Stimulated activated CD8-positive, alpha-beta memory T cell treated with anti-CD3 and anti-CD28 coated beads, Interleukin-4, amount 100 ng/mL, for 1 hour (primary cell): Measurements from ENCODE around the gene ERBIN.
"Not testable (repeated sequence)": the region's sequence is repeated elsewhere in the genome, so short reads cannot be mapped to it uniquely, and the experiment has no call there.

ENCODE experiments used
- DNase-seq, 2 donors: peaks; one replicate each; pipeline ENCODE4 v3.0.0-alpha.2; 2020; ENCODE audit warnings: low read depth in 2 of 2, low spot score in 1 of 2

The ERBIN gene

DNA sequence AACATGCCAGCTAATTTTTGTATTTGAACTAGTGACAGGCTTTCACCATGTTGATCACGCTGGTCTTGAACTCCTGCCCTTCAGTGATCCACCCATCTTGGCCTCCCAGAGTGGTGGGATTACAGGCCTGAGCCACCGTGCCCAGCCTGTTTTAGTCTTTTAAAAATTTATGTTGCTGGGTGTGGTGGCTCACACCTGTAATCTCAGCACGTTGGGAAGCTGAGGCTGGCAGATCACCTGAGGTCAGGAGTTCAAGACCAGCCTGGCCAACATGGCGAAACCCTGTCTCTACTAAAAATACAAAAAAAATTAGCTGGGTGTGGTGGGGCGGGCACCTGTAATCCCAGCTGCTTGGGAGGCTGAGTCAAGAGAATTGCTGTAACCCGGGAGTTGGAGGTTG, 10.7 kb upstream of the ERBIN start:
- DNase-seq, result not testable (repeated sequence)

DNA sequence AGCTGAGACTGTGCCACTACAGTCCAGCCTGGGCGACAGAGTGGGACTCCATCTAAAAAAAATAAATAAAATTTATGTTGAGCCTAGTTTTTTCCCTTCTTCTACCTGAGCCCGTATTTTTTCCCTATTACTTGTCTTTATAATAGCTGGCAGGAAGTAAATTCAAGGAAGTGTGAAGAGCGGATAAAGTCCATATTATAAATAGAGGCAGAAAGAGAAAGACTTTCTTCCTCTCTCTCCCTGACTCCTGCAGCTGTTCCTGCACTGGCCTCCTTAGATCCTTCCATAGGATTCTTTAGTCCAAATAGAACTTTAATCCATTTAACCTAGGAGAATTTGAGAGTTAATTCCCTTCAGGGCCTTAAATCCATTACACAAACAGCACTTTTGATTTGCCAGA, 10.3 kb upstream of the ERBIN start:
- DNase-seq, result no peak

DNA sequence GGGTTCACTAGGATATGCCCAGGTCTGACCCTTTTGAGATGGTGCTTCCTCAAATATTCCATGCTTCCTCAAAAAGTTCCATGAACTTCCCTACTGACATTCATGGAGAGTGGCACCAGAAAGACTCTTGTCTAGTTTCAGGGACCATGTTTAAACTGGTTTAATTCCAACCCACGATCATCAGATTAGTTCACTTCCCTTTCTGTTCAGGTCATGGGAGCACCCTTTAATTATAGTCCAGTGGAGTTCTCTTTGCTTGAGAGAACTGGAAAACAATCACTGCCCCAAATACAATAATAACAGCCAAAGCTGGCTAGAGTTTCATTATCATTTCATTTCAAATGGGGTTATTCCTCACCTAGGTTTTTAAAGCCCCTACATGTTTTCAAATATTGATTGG, 9.7 kb upstream of the ERBIN start:
- DNase-seq, result no peak

DNA sequence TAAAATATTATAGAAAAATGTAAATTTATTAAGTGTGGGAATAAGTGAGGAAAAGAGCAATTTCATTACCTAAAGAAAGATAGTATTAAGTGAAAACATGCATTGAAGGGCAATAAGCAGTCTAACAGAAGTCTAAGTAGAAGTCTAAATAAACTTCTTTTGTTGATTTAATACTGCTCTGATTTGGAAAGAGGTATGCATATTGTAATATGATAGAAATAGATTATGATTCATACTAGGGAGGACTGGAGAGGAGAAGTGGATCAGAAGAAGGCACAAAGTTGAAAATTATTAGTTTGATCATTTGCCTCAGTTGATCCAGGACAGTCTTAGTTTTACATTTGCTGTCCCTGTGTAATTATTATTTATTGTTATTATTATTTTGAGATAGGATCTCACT, 6.6 kb upstream of the ERBIN start:
- DNase-seq, result no peak

DNA sequence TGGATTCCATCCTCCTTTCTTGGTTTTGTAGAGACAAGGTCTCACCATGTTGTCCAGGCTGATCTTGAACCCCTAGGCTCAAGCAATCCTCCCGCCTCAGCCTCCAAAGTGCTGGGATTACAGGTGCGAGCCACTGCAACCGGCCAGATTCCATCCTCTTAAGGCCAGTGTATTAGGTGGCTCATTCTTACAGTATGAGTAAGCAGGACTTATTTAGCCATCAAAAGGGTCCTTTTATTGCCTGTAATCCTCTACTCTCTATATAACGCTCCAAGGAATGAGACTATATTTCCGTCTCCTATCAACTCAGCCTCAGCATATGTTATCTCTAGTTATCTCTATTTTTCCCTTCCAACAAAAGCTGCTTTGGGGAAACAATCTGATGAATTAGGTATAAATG, 3.0 kb upstream of the ERBIN start:
- DNase-seq, result no peak

DNA sequence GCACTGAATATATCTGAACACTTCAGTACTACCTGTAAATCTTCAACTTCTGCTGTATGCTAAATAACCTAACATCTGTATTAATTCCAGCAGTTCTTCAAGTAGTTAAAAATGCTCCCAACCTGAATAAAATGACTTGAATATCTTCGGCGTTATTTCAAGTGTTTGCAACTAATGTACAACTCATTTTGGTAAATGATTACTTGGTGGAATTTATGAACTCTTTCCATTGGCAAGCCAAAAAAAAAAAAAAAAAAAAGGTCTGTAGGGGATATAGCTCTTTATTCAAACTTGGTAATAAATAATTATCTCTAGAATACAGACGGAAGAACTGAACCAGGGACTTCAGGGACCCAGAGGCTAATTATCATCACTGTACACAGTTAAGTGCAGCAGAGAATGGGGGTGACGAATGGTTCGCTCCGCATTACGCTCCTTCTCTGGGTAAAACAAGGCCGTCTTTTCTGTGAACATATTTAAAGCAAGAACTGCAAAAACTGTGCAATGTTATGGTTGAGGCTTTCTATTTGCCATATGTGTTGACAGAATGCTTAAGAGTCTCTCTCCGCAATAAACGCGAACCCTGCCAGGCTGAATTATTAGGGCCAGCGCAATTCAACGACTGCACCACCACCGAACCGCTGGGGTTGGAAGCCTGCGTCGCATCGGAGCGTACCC, 1.9 kb upstream of the ERBIN start:
- DNase-seq, result peak in 1 of 2 donors; percentile 3

DNA sequence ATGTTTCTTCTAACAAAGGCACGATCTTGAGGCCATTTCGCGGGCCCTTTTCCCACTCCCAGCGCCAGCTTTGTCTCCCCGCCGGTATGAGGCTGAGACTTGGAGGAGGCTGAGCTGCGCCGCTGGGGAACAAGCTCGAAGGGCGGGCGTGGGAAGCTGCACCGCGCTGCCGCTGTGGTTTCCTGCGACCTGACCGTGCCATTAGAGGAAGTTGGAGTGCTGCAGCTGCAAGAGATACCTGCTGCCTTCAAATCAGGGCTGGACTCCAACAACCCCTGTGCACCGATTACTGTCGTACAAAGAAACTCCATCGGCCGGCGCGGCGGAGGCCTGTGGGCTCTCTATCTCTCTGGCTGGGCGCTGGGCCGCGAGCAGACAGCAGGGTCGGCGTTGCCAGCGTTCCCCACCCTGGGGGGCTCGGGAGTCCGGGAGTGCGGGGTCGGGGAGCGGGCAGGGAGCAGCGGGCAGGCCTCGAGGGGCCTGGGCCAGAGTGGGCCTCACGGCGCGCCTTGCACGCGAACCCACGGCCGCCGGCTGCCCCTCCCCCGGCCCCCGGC, 1.3 kb upstream of the ERBIN start:
- peak; percentile 49 to 50 for DNase-seq

DNA sequence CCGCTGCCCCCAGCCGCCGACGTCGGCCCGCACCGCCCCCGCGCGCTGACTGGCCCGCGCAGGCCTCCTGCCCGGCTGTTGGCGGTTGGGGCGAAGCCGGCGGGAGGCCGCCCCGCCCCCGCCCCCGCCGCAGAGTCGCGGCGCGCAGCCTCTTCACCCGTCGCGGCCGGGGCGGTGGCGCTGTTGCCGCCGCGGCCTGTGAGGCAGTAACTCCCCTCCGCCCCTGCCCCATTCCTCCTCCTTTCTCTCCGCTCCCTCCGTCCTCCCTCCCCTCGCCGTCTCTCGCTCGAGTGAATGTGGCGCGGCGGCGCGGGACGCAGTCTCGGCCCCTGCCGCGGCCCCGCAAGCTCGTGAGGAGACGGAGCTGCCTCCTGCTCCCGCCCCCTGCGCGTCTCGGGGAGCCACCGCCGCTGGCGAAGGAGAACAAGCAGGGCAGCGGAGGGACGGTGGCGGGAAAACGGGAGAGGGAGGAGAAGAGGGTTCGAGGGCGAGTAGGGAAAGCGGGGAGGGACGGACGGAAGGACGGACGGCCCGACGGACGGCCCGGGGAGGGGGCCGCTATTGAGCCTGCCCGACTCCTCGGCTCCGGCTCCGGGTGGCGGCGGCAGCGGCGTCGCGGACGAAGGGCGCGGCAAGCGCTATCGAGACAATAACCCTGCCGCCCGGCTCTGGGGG, 637 bp upstream of the ERBIN start:
- DNase-seq, result peak; percentile 52 to 57

DNA sequence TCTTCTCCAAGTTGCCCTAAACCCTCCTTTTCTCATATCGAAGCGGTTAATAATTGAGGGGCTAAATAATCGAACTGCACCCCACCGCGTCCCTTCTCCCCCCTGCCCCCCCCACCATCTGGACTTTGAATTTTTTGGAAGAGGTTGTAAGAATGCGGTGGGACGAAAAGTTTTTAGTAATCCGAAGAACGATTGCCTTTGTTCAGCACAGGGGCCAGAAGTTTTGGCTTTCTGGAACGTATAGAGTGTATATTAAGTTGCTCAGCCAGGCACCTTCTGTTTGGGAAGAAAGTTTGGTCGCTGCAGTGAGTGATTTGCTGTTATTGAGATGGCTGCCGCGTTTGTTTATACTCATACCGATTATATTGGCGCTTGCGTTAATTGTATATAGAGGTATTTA, 518 bp downstream of the ERBIN start:
- DNase-seq, result no peak

DNA sequence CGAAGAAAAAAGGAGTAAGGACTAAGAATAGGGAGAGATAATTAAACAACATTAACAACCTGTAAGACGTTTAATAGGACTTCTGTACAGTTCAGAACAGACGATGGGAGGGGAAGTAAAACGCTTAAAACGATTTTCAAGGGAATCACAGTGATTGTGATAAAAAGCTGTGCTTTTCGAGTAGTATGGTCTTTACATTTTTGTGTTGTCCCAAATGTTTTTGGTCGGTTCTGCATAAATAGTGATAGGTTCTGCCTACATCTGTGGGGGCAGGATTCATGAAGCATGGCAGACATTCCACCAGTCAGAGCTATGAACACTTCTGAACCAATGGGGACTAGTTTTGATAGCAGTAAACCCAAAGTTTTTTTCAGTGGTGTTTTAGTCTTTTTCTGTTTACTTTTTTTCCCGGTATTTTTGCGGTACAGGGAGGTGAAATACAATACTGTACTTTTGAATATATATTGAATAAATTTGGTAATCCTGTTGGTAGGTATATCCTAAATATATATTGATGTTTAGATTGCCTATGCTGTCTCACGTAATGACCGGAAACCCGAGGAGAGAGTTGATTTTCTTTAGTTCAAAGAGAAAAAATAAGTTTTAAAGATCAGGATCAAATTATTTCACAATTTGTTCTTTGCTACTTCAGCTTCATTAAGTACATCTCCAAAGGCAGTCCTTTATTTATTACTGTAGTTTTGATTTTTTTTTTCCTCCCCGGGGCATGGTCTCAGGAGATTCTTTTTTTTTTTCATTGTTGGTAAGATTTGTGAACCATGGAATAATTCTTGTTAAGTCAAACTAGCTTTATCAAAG, 1.3 kb downstream of the ERBIN start:
- DNase-seq, result no peak

DNA sequence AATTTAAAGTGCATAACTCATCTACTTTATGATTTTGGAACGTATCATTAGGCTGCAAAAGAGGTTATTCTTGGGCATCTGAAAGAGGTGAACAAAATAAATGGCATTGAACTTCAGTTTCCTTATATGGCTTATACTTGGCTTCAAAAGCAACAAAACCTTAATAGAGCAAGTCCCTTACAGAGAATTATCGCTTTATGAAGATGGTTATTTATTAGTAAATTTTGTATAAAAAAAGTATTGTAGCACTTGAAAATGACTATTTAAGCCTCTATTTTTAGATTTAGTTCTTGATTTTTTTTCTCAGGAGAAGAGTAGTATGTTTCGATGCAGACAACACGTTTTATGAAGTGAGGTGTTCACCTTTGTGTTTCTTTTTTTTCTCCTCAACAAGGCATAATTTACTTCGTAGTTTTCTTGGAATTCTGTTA, 2.0 kb downstream of the ERBIN start:
- no peak for DNase-seq

DNA sequence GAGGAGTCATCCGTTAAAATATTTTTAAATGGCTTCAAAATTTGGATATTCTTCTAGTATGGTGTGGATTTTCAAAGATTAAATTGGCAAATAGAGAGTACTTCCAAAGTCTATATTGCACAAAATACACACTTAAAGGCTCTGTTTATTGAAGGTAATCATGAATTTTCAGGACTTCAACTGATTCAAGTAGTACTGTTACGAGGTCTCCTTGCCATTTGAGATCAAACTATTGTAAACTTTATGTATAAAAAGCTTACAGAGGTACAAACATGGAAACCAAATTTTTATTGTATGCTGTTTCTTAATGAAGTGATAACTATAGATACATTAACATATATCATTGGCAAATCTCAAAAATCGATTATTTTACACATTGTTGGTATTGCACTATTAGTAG, 2.5 kb downstream of the ERBIN start:
- no peak for DNase-seq

DNA sequence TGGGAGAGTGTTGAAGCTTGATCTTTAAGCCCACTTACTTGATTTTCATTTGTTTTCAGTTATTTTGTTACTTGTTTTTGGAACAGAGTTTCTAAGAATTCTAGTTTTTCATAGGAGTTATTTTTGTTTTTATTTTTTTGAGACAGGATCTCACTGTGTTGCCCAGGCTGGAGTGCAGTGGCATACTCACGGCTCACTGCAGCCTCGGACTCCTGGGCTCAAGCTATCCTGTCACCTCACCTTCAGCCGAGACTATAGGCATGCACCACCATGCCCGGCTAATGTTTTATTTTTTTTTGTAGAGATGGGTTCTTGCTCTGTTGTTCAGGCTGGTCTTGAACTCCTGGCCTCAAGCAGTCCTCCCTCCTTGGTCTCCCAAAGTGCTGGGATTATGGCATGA, 6.3 kb downstream of the ERBIN start:
- DNase-seq, result no peak

DNA sequence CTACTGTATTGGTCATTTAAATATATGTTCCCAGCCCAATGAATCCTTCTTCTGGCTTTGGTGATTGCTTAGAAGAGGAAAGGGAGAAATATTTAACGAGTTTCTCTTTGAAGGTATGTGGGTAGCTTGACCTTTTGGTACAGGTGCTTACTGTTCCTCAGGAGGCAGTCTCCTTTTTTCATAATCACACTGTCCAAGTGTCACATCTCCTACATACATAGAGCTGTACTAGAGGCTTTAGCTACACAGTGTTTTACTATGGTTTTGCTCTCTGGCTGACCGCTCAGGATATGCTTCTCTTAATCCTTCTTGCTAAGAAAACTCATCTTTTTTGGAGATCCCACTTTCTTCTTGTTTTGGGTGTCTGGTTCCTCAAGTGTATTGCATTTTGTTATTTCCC, 6.9 kb downstream of the ERBIN start:
- DNase-seq, result no peak

DNA sequence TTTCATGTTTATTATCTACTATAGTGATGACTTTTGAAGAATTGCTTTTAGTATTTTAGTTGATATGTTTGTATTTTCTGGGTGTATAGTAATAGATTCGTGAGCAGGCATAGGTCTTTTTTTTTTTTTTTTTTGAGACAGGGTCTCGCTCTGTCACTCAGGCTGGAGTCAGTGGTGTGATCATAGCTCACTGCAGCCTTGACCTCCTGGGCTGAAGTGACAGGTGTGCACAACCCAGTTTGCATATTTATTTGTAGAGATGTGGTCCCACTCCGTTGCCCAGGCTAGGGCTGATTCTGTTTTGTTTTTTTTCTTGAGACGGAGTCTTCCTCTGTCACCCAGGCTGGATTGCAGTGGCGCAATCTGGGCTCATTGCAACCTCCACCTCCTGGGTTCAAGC, 11.9 kb downstream of the ERBIN start:
- no peak for DNase-seq

DNA sequence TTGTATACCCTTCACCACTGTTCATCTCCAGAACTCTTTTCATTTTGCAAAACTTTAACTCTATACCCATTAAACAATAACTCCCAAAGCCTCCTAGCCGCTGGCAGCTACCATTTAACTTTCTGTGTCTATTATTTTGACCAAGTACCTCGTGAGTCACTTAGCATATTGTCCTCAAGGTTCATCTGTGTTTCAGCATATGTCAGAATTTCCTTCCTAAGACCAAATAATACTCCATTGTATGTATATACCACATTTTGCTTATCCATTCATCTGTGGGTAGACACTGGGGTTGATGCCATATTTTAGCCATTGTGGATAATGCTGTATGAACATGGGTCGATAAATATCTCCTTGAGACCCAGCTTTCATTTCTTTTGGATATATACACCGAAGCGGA, 17.4 kb downstream of the ERBIN start:
- DNase-seq, result no peak

DNA sequence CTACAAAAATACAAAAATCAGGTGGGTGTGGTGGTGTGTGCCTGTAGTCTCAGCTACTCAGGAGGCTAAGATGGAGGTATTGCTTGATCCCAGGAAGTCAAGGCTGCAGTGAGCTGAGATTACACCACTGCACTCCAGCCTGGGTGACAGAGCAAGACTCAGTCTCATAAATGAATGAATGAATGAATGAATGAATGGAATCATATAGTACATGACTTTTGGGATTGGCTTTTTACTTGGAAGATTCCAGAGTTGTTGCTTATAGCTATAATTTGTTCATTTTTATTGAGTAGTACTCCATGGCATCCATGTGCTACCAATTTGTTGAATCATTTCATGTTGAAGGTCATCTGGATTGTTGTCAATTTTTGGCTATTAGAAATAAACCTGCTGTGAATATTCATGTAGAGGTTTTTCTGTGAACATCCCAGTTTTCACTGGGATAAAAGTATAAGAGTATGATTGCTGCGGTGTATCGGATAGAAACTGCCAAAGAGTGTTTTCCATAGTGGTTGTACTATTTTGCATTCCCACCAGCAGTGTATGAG, 19.9 kb downstream of the ERBIN start:
- DNase-seq, result no peak

DNA sequence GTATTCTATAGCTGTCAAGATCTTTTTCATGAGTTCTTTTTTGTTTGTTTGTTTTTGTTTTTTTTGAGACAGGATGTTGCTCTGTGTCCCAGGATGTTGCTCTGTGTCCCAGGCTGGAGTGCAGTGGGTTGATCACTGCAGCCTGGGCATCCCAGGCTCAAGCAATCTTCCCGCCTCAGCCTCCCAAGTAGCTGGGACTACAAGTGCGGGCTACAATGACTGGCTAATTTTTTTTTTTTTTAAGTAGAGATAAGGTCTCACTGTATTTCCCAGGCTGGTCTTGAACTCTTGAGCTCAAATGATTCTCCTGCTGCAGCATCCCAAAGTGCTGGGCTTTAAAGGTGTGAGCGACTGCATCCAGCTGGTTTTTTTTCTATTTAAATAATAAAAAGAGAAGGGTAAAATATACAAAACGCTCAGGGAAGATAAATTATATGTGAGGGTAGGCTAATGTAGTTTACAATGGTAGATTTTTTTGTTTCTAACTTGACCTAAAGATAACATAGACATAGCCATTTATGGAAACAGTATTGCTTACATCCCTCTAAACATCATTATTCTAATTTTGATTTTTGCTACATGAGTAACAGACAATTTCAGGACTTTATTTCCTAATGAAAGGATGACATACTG, 21.9 kb downstream of the ERBIN start:
- DNase-seq, result no peak

DNA sequence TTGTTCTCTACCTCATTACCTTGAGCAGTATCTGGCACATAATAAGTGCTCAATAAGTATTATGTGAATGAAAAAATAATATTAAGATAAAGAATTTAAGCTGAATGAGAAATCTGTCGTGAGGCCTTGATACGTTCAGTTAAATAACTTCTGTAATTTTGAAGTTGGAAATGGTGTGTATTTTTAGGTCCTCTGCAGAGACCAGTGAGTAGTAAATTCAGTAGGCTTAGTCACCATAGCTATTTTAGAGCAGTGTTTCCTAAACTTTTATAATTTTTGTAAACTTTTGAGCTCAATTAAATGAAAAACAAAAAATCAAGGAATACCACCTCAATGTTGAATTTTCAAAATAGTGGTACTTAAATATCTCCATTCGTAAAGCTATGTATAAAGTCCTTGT, 25.0 kb downstream of the ERBIN start:
- no peak for DNase-seq

DNA sequence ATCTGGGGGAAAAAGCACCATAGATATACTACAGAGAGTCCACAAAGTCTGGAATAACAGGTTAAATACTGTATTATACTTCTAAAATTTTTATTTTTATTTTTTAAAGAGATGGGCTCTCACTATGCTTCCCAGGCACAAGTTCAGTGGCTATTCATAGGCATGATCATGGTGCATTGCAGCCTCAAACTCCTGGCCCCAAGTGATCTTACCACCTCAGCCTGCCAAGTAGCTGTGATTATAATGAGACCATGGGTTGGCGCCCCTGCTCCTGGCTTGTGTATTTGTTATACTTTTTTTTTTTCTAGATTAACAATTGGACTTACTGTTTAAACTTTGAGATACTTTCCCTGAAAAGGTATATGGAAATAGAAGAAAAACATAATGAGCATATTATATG, 25.9 kb downstream of the ERBIN start:
- no peak for DNase-seq

DNA sequence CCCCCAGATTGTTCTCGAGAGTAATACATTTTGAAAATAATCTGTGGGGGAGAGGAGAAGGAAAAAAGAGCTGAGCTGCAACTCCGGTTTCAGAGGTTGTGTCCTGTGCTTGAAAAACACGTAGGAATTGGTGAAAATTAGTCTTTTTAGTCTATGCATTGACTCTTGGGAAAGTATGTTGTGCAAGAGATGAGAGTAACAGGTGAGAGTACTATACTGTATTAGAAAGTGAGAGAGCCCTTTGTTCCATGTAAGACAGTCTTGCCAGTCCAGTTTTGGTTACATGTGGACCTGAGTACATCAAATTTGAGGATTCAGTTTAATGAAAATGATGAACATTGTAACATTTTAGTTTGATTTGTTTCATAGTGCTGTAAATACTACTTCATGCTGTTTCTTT, 27.8 kb downstream of the ERBIN start:
- DNase-seq, result no peak
